NCI-H1436 treated with DMSO at 0.1 percent for 48 hours (cell line): ENCODE results near the gene ITGBL1.

ENCODE experiments used
- DNase-seq: peaks from one replicate; lab custom pipeline; 2025; lab: John Stamatoyannopoulos, UW

The ITGBL1 gene

GRCh38 chr13:101567841-101568240 is 115.4 kb downstream of the ITGBL1 start:
- DNase-seq, result no peak

- DNase-seq, result no peak
These were observed 117.3 kb downstream of the ITGBL1 start for GRCh38 chr13:101569807-101570206.

DNA sequence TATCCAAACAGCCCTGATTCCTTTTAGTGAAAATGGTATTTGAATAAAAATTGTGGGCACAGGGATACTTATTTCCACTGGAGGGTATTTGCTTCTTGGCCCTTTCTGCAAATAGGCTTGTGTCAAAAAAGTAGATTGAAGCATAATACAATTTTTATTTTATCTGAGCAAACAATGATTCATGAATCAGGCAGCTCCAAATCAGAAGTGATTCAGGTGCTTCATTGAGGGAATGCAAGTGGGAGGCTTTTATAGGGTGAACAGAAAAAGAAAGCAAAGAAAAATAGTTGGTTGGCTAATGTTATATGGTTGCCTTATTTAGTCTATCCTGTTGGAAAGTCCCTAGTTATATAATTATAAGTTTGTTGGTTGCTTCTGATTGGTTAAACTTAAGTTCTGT is 117.9 kb downstream of the ITGBL1 start:
- DNase-seq, result no peak

DNA sequence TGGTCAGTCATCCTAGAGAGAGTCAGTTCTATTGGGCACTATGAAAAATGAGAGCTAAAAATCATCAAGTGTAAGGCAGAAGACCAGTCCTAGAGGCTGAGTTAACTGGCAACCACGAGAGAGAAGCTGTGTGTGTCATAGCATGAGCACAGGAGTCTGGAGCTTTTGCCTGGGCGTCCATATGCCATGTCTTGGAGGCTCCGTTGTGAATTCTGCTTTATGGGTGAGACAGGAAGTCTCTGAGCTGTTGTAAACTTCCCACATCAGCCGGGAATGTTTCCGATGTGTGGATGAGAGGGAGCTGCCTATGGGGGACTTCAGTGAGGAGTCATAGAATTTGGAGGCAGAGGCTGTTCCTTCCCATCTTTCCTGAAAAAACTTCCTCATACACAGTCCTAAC is 120.0 kb downstream of the ITGBL1 start:
- no peak for DNase-seq

GRCh38 chr13:101575581-101575980 is 123.1 kb downstream of the ITGBL1 start:
- DNase-seq, result no peak

- no peak for DNase-seq
These were observed 124.0 kb downstream of the ITGBL1 start for GRCh38 chr13:101576455-101576854.

DNA sequence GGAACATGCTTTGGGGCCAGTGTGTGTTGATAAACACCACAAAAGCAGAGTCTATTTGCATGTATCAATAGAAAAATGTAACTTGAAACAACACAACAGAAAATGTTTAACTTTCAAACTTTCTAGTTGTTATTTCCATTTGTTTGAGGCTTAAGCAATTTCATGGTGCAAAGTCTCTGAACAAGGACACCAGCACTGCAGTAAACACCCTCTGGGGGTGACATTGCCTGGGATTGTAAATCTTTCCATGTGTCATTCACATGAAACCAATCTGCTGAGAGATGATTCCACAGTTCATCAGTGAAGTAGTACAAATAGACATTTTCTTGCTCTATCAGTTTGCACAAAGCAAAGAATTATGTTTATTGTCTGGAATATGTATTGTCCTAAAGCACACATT is 124.5 kb downstream of the ITGBL1 start:
- no peak for DNase-seq

GRCh38 chr13:101579281-101579802 is 126.9 kb downstream of the ITGBL1 start:
- no peak for DNase-seq

DNA sequence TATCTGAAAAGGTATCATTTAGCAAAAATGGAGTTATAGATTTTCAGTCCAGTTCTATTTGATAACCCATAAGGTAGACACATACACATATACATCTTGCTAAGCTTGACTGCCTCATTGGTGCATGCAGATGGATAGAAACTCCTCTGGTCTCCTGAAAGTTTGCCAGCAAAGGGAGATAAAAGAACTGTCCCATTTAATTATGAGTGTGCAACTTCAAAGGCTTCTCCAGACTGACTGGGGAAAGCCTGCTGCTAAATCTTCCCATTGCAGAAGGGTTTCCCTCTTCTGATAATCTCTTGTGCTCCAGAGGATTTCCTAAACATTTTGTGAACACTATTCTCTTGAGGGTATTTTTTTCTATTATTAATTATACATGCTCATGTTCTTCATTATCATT is 131.9 kb downstream of the ITGBL1 start:
- DNase-seq, result no peak

DNA sequence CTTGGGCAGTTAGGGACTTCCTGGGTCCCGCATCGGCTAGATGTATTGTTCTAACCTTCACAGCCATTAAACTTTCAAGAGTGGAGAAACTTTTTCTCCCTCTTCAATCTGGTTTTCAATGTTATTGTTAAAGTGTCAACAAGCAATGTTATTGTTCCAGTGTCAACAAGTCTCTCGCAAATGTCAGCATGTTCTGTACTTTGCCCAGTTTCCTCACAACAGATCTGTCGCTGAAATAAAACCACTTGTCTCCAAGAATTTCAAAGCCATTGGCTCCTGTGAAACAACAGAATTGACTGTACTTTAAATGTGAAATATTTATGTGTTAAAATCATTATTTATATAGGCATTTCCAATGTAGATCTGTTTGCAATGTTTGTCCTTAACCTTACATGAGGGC is 138.0 kb downstream of the ITGBL1 start:
- no peak for DNase-seq

DNA sequence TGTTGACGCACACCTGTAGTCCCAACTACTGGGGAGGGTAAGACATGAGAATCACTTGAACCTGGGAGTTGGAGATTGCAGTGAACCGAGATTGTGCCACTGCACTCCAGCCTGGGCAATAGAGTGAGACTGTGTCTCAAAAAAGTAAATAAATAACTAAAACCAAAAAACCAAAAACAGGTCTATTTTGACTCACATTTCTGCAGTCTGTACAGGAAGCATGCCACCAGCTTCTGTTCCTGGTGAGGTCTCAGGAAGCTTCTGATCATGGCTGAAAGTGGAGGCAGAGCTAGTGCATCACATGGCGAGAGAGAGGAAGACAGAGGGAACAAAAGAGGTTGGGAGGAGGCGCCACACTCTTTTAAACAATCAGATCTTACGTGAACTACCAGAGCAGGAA is 142.5 kb downstream of the ITGBL1 start:
- no peak for DNase-seq

- DNase-seq, result no peak
These were observed 144.3 kb downstream of the ITGBL1 start for GRCh38 chr13:101596803-101597202.

GRCh38 chr13:101611491-101612475 is 159.3 kb downstream of the ITGBL1 start:
- no peak for DNase-seq

DNA sequence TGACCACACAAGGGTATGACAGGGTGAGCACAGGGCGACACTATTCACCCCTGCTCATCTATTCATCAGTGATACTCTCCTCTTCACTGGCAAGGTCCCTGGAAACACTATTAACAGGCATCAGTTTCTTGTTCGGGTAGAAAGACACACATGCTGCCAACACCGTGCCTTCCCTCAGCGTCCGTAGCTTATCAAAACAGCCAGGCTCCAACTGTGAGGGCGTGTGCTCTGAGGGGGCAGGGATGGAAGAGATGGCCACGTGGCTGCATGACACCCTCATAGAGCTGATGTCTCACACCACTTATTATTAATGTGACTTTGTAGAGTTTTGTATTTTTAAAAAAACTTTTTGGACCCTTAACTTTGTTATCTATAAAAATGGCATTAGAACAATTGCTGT is 160.3 kb downstream of the ITGBL1 start:
- no peak for DNase-seq

- DNase-seq, result no peak
These were observed 162.0 kb downstream of the ITGBL1 start for GRCh38 chr13:101614491-101614890.

GRCh38 chr13:101618440-101619187 is 166.1 kb downstream of the ITGBL1 start:
- no peak for DNase-seq

- no peak for DNase-seq
These were observed 168.6 kb downstream of the ITGBL1 start for GRCh38 chr13:101621099-101621498.

DNA sequence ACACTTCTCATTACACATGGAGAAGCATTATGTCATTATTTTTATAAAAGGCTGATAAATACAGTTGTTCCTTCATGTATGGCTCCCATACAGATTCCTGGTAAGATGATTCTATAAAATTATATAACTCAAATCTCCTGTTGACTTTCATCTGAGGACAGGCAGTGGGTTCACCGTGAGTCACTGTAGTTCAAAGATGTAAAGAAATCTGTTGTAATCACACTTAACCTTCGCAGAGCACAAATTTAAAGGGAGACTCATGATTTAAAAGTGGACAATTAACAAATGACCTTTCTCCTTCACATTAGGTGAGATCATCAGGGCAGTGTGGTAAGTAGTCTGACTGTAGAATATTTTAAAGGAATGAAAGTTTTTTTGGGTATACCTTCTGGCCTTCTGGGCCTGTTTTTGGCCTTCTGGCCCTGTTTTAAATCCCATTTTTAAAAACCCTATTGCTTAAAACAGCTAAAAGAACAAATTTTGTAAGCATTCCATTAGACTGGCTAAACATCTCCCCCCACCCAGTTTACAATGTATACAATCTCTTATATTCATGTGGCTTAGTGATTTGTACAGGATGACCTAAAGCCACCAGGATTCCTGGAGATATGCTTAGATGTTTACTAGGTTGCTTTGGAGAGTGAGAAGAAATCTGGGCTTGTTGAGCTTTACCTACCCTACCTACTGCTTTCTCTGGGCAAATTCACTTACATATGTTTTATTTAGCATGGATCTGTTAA is 171.2 kb downstream of the ITGBL1 start:
- DNase-seq, result no peak

GRCh38 chr13:101624210-101624922 is 171.9 kb downstream of the ITGBL1 start:
- peak; percentile 50 for DNase-seq

DNA sequence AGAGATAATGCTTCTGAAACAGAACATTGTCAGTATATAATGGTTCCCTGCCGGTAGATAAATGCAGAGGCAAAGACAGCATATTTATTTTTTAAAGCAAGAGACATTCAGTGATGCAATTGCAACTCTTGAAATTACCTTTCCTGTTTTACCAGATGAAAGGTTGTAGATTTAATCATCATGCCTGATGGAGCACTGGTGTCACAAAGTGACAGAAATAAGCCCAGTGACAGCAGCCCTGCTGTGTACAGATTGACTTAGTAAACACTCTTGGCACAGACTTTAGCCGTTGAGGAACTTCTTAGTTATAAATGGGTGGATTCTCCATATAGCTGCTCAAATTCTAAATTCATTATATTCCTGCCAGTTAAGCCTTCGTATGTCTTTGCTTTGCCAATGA is 172.5 kb downstream of the ITGBL1 start:
- no peak for DNase-seq

- no peak for DNase-seq
These were observed 174.6 kb downstream of the ITGBL1 start for GRCh38 chr13:101626925-101627555.
